GM18520 (cell line): ENCODE data around the gene RPTOR.

Source experiments
- ATAC-seq: cut with Tn5 transposase; IDR thresholded peaks from one replicate; pipeline ENCODE4 v1.9.1; 2021; ENCODE audit not compliant: unreplicated experiment

Gene RPTOR

DNA sequence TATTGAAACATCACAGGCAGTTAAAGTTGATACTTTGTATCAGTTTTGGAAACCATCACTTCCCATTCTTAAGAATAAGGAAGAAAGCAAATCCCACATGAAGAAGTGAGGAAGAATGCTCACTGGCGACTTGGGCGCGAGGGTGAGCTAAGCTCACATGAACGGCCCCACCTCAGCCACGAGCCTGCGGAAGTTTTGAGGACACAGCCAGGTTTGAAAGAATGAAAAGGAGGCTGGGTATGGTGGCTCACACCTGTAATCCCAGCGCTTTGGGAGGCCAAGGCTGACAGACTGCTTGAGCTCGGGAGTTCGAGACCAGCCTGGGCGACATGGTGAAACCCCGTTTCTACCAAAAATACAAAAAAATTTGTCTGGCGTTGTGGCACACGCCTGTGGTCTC is 336.7 kb downstream of the RPTOR start:
- ATAC-seq = no peak

DNA sequence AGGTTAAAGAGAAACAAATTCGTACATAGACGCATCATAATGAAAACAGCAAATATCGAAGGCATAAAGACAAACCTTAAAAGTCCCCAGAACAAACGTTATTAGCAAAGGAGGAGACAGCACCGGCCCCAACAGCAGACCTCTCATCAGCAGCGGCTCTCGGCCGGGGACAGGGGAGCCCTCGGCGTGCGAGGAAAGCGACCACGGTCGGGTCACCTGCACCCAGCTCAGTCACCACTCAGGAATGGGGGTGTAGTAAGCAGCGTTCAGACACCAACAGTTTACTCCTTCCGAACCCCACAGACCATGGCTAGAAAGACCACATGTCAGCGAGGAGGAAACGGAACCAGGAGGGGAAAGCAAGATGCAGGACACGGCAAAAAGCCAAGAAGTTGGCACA is 337.7 kb downstream of the RPTOR start:
- no peak for ATAC-seq

GRCh38 chr17:80882926-80883685 is 338.5 kb downstream of the RPTOR start:
- no peak for ATAC-seq

DNA sequence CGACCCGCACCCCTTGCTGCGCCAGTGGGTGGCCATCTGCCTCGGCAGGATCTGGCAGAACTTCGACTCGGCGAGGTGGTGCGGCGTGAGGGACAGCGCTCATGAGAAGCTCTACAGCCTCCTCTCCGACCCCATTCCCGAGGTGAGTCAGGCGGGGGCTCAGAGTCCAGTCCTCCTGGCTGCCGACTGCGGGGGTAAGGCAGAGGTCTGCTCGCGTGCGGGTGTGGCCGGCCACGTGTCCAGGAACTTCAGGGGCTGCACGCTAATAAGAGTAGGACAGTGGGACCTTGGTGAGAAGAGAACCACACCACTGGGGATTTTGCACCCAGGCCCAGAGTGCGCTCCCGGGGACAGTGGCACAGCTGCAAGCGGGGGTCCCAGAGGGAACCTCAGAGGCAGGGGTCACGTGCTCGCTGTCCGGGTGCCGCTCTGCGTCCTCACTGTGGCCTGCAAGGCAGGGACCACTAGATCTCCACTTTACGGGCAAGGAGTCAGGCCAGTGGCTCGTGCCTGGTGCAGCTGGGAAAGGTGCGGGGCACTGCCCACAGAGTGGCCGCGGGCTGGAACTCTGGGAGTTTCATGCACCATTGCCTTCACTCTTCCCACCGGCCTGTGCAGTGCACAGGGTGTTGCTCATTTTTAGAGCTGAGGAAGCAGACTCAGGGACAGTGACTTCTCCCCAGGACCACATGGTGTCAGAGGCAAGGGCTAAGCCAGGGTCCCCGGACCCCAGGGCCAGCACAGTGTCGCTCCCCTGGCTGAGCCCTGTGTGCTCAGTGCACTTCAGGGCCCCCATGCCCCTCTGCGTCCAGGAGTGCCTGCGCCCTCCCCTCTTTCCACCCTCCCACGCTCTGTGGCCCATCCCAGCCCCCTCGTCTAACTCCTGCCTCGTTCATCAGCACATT is 339.4 kb downstream of the RPTOR start:
- no peak for ATAC-seq

- ATAC-seq = no peak
Observed at GRCh38 chr17:80884811-80885210, 340.2 kb downstream of the RPTOR start.

DNA sequence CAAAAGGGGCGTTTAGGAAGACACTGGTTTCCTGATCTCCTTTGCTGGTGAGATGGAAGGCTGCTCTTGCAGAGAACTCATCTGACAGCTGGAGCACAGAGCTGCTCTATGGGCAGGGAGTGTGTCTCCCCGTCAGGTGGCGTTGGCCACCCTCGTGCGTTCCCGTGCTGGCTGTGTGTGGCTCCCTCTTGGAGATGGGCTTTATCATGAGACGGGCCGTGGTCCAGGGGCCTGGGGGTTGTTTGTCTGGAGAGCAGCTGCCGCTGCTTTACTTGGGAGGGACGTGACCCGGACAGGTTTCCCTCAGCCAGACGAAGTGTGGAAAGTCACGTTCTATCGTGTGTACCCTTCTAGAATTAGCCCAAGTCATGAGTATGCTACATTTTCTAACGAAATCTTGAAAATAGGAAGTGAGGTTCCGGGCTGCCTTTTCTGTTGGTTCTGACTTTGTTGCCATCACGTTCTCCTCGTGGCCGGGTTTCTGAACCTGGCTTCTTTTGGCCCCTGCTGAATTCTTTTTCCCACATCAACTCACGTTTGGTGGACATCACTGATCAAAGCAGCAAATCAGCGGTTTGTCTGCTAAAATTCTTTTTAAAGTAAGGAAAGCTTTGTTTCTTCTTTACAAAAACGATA is 341.4 kb downstream of the RPTOR start:
- no peak for ATAC-seq

DNA sequence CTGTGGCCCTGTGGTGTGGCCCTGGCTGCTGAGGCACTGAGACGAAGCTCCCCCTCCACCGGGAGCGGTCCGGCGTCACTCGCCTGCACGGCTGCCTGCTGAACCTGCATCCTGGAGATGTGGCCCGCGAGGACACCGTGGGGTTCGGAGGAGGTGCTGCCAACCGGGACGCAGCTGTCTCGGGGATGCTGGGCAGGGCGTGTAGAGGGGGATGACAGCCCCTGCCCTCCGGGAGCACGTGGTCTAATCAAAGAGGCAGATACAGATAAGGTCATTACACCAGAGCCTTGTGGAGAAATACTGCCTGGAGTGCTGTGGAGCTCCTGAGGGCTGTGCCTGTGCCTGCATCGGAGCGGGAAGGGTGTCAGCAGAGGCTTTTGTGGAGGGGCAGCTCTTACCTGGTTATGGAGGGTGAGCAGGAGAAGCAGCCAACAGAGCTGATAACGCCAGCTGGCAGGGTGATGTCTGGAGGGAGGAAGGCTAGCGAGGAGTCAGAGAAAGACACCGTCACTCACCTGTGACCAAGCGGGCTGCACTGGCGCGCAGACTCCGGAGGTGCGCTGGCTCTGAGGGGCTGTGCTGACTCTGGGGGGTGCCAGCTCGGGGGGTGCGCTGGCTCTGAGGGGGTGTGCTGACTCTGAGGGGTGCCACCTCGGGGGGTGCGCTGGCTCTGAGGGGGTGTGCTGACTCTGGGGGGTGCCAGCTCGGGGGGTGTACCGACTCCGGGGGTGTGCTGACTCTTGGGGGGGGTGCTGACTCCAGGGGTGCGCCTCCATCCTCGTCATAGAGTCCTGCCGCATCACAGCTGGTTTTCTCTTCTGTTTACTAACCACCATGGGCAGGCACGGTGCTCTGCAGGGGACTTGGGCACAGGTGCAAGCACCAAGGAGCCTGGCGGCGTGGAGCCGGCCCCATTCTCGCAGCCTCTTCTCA is 342.3 kb downstream of the RPTOR start:
- ATAC-seq = no peak

GRCh38 chr17:80887639-80888175 is 343.1 kb downstream of the RPTOR start:
- ATAC-seq = no peak

- ATAC-seq = no peak
Observed at GRCh38 chr17:80888276-80889160, 343.9 kb downstream of the RPTOR start.

GRCh38 chr17:80889231-80890195 is 344.9 kb downstream of the RPTOR start:
- ATAC-seq = no peak

DNA sequence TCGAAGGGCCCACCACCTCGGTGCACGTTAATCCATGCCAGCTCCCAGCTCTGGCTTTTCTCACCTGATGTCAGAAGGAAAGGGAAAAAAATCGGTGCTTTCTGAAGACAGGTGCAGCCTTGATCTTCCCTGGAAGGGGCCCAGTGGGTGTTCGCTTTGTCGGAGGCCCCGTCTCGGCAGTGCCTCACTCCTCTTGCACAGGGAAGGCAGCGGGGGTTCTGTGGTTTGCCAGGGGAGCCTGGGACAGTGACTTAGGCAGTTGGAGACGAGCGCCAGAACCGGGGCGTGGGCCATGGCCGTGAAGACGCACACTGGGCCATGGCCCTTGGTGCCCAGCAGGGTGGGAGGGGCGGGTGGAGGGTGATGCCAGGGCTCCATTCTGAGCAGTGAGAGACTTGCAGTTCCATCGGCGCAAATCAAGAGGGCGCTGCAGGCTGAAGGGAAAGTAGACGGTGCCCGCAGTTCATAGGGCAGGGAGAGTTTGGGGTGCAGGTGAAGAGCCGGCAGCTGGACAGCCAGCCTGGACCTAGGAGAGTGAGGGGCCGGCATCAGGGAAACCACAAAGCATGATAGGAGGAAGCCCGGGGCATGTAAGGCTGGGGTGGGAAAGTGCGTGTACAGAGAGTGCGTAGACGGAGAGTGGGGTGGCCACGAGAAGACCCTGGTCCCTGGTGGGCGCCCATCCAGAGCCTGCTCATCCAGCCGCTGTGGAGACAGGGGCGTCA is 345.7 kb downstream of the RPTOR start:
- ATAC-seq = no peak

GRCh38 chr17:80890921-80891396 is 346.3 kb downstream of the RPTOR start:
- ATAC-seq = no peak

GRCh38 chr17:80891397-80892018 is 346.9 kb downstream of the RPTOR start:
- peak; percentile 34 for ATAC-seq

GRCh38 chr17:80892019-80892855 is 347.6 kb downstream of the RPTOR start:
- peak; percentile 67 for ATAC-seq

- no peak for ATAC-seq
Observed at GRCh38 chr17:80892900-80893603, 348.4 kb downstream of the RPTOR start.
